DOHH2 (cell line): Measurements from ENCODE around the gene MB.
A peak's percentile ranks its signal among the peaks of the same experiment; 100 is the strongest.

Experiments used
- CTCF ChIP-seq: fragments of 200-600 bp; sonication (generic); IDR thresholded peaks from one replicate; pipeline ENCODE4 v1.5.1; 2014; ENCODE audit warnings: antibody characterized with exemption, mild to moderate bottlenecking, low read depth, low read length; ENCODE audit not compliant: poor library complexity, severe bottlenecking
- EZH2phosphoT487 ChIP-seq: fragments of 200-600 bp; sonication (generic); IDR thresholded peaks from 2 replicates; pipeline ENCODE4 v1.6.1; 2017; ENCODE audit warnings: borderline replicate concordance, mild to moderate bottlenecking, antibody characterized with exemption, low read length, moderate library complexity, mixed read lengths

- TF ChIP-seq CTCF, result peak; percentile 97
- TF ChIP-seq EZH2phosphoT487, result no peak
Observed at GRCh38 chr22:35582861-35583670, 34.1 kb downstream of the MB start.
